Activated CD4-positive, alpha-beta T cell treated with anti-CD3 and anti-CD28 coated beads for 4 hours (primary cell): ENCODE measurements around the gene KCTD8.
"Not testable (repeated sequence)": the region's sequence is repeated elsewhere in the genome, so short reads cannot be mapped to it uniquely, and the experiment has no call there.

Source experiments
- DNase-seq, 2 donors: peaks; one replicate each; pipeline ENCODE4 v3.0.0-alpha.2; 2020

KCTD8 gene

DNA sequence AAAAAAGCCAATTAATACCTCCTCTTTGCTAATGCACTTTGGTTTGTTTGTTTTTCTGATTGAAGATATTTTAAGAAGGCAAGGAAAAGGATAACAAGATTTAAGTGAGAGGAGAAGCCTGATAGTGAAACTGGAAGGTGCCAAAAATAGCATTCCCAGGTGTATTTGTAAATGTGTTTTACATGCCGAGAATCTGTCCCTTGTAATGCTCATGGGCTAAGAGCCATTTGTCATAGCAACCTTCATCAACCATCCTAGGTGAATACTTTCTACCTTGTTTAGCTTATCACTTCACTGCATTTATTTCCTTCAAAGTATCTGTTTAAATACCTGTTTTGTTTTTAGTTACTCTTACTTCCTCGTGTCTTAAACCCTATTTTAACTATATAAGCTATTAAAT is 127.8 kb downstream of the KCTD8 start:
- DNase-seq: no peak

- DNase-seq: no peak
Measured at GRCh38 chr4:44319129-44319528, 129.5 kb downstream of the KCTD8 start.

GRCh38 chr4:44313702-44314101 is 134.9 kb downstream of the KCTD8 start:
- no peak for DNase-seq

DNA sequence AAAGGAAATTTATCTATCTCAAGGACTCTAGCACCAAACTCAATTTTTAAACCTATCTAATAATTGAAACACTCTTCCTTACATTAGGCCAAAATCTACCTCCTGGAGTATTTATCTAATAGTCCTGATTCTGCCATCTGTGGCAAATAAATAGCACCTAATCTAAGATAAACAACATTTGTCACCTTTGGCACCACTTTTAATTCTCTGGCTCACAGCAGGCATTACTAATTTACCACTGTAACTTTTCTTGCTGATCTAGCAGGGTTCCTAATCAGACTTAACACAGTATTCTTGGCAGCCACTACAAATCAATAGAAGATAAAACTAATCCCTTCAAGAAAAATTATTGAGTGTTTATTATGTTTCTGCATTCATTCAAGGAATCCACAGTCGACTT is 161.1 kb downstream of the KCTD8 start:
- DNase-seq: no peak

DNA sequence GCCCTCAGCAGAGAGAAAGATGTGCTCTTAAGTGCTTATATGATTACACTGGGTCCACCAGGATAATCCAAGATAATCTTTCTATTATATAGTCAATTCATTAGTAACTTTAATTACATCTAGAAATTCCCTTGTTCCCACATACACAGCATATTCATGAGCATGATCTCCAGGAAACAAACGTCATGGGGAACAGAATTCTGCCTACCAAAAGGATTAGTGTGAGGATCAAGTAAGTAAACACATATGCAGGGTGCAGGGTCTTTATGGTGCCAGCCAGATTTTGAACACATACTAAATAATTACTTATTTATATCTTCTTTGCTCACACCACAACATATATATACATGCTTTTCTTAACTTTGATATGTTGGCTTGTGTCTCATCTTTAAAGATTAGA is 169.1 kb downstream of the KCTD8 start:
- no peak for DNase-seq

- no peak for DNase-seq
Measured at GRCh38 chr4:44279066-44279465, 169.5 kb downstream of the KCTD8 start.

GRCh38 chr4:44257461-44257860 is 191.1 kb downstream of the KCTD8 start:
- no peak for DNase-seq

DNA sequence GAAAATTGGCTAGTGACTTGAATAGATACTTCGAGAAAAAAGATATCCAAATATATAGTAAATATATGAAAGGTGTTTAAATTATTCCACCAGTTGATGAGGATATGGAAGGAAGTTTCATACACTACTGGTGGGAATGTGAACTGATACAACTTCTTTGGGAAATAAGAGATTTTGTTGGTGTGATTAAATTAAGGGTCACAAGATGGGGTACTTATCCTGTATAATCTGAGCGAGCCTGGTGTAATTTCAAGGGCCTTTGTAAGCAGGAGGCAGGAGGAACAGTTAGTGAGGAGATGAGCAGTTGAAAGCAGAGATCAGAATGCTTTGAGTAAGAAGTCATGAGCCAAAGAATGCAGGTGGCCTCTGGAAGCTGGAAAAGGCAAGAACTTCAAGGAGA is 192.2 kb downstream of the KCTD8 start:
- DNase-seq: no peak

DNA sequence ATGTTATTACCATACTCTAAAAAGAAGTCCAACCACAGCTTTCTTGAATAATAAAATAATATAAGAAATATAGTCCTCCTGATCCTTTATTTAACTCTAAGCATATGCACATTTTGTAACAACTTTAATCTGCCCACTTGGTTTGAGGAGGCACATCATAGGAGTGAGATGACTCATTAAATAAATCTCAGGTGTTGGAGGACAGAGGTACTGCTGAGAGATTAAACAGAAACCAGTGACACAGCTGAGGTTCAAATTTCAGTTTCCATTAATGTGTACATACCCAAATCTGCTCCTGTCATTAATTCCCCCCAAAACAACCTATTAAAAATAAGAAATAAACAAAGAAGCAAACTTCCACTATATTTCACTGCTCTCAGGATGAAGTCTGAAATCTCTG is 211.0 kb downstream of the KCTD8 start:
- no peak for DNase-seq

DNA sequence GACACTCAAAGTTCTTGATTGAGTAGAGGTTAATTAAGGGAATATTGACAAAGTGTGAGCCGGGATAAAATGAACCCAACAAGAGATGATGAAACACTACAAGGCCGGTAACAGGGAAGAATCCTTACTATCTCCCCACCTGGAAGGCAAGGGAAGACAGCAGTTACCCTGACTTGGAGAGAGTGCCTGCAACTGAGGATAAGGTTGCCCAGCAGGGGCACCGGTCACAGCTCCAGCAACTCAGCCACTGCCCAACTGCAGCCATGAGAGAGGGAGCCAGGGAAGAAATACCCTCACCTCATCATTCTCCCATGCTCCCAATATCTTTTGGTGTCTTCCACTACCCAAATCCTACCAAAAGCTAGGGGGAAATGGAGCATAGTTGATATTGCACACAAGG is 212.7 kb downstream of the KCTD8 start:
- no peak for DNase-seq

GRCh38 chr4:44232262-44232661 is 216.3 kb downstream of the KCTD8 start:
- DNase-seq: no peak

DNA sequence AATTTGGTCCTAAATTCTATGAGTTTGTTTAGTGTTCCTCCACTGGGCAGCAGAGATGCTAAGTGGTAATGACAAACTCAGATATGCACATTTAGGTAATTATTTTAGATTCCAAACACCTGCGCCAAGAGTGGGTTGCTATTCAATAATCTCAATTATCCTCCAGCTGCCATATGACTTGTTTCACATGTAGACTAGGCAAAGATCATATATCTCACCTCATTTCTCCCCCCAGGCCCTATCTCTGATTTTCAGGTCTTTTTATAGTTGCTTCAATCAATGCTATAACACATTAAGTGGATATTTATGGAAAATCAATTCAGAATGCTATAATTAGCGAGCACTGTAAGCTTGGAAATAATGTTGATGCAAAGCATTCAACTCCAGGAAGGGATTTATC is 217.6 kb downstream of the KCTD8 start:
- DNase-seq: no peak

DNA sequence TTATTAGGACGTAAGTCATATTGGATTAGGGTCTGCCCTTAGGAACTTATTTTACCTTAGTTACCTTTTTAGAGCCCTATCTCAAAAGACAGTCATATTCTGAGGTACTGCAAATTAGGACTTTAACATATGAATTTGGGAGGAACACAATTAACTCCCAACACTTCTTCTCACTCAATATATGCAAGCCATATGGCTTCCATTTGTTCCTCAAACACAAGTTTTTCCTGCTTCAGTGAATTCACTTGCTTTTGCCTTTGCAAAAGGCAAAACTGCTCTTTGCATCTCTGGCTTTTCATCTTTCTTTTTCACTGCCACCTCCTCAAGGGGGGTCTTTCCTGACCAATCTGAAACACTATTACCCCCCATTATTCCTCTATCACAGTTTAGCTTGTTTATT is 220.3 kb downstream of the KCTD8 start:
- no peak for DNase-seq

- DNase-seq: no peak
Measured at GRCh38 chr4:44221407-44221806, 227.2 kb downstream of the KCTD8 start.

DNA sequence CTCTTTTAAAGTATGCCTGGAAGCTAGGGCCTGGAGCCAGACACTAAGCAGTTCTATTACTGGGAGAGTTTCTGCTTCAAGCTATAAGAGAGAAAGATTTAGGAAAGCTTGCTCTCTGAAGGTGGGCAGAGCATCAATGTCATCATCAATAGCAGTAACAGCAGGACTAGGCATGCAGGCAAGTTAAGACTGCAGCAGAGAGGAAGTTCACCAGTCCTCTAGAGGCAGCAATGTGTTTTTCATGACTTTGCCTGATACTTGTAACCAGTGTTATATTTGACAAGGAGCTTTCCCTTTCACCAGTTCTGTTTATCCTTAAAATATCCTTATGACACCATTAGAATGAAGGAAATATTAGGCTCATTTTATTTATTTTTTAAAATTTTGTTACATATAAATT is 237.9 kb downstream of the KCTD8 start:
- DNase-seq: no peak

GRCh38 chr4:44196796-44197195 is 251.8 kb downstream of the KCTD8 start:
- DNase-seq: no peak

DNA sequence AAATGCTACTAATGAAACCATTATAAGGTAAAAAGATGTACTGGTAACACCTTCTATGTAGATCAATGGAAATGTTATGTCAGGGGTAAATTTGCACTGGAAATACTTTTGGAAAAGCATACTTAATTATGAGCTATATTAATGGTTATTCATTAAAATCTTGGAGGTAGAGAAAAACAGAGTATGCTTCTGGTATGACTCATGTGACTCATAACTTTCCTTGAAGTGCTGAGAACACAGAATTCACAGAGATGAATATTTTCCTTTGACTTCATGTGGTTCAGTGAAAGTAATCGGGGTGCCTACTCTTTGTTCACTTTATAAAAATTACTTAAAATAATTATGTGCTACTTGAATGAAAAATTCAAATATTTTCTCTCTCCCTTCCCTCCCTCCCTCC is 254.2 kb downstream of the KCTD8 start:
- no peak for DNase-seq

DNA sequence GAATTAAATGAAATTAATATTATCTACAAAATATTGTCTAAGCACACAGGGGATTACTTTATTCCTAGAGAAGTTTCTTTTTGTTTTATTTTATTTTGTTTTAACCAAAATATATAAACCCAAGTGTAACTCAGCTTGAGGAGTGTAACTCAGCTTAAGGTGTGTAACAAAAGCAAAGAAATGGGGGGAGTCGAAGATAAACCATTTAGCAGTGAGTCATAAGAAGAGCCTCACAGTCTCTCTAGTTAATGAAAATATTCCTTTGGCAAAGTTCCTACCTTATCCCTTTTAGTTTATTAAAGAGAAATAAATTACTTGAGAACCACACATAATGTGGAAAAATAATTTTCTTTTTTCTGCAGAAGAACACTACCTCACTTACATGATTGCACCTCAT is 261.8 kb downstream of the KCTD8 start:
- DNase-seq: no peak

DNA sequence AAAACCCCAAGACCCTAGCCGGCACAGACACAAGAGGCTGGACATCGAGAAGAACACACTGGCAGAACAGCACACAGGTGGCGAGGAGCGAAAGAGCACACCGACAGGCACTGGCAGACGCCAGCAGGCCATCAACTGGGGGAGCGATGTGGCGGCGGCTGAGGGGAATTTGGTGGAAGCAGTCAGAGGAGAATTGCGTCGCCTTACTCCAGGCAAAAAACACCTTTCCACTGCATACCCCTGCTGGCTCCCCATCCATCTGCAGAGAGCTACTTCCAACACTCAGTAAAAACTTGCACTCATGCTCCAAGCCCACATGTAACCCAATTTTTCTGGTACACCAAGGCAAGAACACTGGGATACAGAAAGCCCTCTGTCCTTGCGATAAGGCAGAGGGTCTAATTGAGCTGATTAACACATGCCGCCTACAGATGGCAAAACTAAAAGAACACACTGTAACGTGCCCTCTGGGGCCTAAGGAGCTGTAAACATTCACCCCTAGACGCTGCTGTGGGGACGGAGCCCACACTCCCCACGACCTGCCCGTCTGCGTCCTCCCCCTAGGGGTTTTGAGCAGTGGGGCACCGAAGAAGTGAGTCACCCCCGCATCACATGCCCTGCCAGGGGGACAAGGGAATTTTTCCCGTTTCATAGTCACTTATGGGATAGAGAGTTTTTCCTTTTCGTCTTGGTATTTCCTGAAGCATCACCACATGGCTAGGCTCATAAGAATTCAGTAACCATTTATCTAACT is 262.3 kb downstream of the KCTD8 start:
- no peak for DNase-seq

DNA sequence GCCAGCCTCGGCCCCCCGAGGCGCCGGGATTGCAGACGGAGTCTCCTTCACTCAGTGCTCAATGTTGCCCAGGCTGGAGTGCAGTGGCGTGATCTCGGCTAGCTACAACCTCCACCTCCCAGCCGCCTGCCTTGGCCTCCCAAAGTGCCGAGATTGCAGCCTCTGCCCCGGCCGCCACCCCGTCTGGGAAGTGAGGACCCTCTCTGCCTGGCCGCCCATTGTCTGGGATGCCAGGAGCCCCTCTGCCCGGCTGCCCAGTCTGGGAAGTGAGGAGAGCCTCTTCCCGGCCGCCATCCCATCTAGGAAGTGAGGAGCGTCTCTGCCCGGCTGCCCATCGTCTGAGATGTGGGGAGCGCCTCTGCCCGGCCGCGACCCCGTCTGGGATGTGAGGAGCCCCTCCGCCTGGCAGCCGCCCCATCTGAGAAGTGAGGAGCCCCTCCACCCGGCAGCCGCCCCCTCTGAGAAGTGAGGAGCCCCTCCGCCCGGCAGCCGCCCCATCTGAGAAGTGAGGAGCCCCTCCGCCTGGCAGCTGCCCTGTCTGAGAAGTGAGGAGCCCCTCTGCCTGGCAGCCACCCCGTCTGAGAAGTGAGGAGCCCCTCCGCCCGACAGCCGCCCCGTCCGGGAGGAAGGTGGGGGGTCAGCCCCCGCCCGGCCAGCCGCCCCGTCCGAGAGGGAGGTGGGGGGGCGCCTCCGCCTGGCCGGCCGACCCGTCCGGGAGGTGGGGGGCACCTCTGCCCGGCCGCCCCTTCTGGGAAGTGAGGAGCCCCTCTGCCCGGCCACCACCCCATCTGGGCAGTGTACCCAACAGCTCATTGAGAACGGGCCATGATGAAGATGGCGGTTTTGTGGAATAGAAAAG is 266.9 kb downstream of the KCTD8 start:
- DNase-seq: not testable (repeated sequence)

DNA sequence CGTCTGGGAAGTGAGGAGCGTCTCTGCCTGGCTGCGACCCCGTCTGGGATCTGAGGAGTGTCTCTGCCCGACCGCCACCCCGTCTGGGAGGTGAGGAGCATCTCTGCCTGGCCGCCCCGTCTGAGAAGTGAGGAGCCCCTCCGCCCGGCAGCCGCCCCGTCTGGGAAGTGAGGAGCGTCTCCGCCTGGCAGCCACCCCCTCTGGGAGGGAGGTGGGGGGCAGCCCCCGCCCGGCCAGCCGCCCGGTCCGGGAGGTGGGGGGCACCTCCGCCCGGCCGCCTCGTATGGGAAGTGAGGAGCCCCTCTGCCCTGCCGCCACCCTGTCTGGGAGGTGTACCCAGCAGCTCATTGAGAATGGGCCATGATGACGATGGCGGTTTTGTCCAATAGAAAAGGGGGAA is 280.8 kb downstream of the KCTD8 start:
- not testable (repeated sequence) for DNase-seq

DNA sequence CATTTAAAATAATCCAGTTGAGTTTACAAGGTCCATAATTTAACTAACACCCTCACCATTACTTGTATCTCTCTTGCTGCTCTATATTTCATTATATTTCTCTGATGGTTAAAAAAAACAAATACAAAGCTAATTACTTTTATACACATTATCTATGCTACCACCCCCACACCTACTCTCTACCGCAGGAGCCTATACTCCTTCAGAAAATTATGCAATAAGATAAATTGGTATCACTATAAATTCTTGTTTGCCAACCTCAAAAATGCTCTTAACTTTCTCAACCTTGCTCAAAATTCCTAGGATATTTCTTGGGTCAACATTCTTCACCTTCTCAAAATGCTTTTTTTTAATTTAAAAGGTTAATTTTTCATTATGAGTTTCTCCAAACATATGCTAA is 282.7 kb downstream of the KCTD8 start:
- no peak for DNase-seq

DNA sequence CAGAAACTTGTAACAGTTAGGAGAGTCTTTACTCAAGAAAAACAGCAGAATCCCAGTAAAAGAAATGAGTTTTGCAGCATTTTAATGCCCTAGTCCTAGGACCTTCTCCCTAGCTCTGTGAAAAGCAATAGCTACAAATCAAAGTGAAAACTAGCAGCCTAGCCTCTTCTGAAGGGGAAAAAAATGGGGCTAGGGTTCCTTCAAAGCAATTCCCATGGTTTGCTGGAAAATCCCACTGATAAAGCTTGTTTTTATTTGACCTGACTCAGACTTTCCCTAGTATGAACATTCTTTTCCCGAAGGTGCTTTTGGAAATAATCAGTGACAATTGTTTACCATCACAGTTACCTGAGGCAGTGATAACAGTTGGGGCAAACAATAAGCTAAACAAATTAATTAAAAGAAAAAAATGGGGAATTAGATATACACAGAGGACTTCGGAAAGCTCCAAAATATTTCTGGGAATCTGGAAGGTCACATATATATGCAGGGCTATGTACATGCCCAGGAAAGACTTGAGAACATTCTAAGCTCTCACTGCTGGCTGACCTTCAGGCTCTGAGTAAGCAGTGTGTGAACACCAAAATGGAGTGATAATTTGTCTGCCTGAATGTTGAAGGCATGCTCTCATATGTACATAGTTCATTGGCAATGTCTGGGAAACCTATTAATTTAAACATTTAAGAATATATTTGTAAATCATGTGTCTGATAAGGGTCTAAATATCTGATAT is 285.9 kb downstream of the KCTD8 start:
- no peak for DNase-seq

- DNase-seq: no peak
Measured at GRCh38 chr4:44161756-44162155, 286.9 kb downstream of the KCTD8 start.
